HEK293 (cell line): ENCODE measurements around the gene MGAT1.

Experiments
- CTCF ChIA-PET: fragments of 350-600 bp; formaldehyde crosslinking; extraction: SDS; loops from one replicate; lab custom pipeline; 2021; ENCODE audit warnings: antibody characterized with exemption; lab: Yijun Ruan, JAX
- POLR2A ChIA-PET: fragments of 300-600 bp; formaldehyde crosslinking; extraction: SDS; loops from one replicate; lab custom pipeline; 2020; ENCODE audit warnings: antibody characterized with exemption, inconsistent platforms; lab: Yijun Ruan, JAX
- H3K27ac ChIP-seq: fragments of 200-500 bp; sonication (Bioruptor generic); 2 replicates; pipeline ENCODE4 v1.5.1; 2014; ENCODE audit warnings: low read depth, low read length, control low read depth, inconsistent platforms; ENCODE audit errors: extremely low read depth
- H3K36me3 ChIP-seq, 2 experiments: fragments of 200-500 bp in 1 of 2; sonication (Bioruptor generic) in 1 of 2; 1 replicate in 1 of 2; 2 replicates in 1 of 2; pipeline ENCODE4 v1.5.1; 2014 to 2017; ENCODE audit warnings: inconsistent platforms in 2 of 2, low read length in 2 of 2; ENCODE audit not compliant: control insufficient read depth in 2 of 2, insufficient read depth in 1 of 2
- H3K4me1 ChIP-seq: fragments of 200-500 bp; sonication (Bioruptor generic); 2 replicates; pipeline ENCODE4 v1.5.1; 2014; ENCODE audit warnings: mild to moderate bottlenecking, low read length, inconsistent platforms; ENCODE audit not compliant: control insufficient read depth, insufficient read depth
- H3K4me3 ChIP-seq: 2 replicates; pipeline ENCODE4 v1.5.1; 2011; ENCODE audit warnings: low read depth, mild to moderate bottlenecking, control low read depth, low read length, moderate library complexity
- H3K9me3 ChIP-seq: fragments of 200-500 bp; sonication (Bioruptor generic); 2 replicates; pipeline ENCODE4 v1.5.1; 2014; ENCODE audit warnings: low read depth, low read length, inconsistent platforms; ENCODE audit not compliant: control insufficient read depth, insufficient read depth
- ATF2 ChIP-seq: fragments of 450-650 bp; formaldehyde crosslinking; IDR thresholded peaks from 2 replicates; pipeline ENCODE4 v1.5.1; 2016; ENCODE audit warnings: missing biosample characterization, missing genetic modification characterization, low read depth
- BCL11A ChIP-seq: fragments of 450-650 bp; formaldehyde crosslinking; IDR thresholded peaks from 2 replicates; pipeline ENCODE4 v1.5.1; 2016; ENCODE audit warnings: low read depth, missing biosample characterization, missing genetic modification characterization
- GFI1B ChIP-seq: fragments of 450-650 bp; formaldehyde crosslinking; IDR thresholded peaks from 2 replicates; pipeline ENCODE4 v1.5.1; 2016; ENCODE audit warnings: missing biosample characterization, missing genetic modification characterization
- GLI4 ChIP-seq: fragments of 450-650 bp; formaldehyde crosslinking; IDR thresholded peaks from 2 replicates; pipeline ENCODE4 v1.5.1; 2016; ENCODE audit warnings: missing biosample characterization, missing genetic modification characterization
- KLF8 ChIP-seq: fragments of 450-650 bp; formaldehyde crosslinking; IDR thresholded peaks from 2 replicates; pipeline ENCODE4 v1.5.1; 2016; ENCODE audit warnings: missing biosample characterization, missing genetic modification characterization
- MZF1 ChIP-seq: fragments of 450-650 bp; formaldehyde crosslinking; IDR thresholded peaks from 2 replicates; pipeline ENCODE4 v1.5.1; 2017; ENCODE audit warnings: missing biosample characterization, missing genetic modification characterization, borderline replicate concordance
- PRDM6 ChIP-seq: fragments of 450-650 bp; formaldehyde crosslinking; IDR thresholded peaks from 2 replicates; pipeline ENCODE4 v1.5.1; 2017; ENCODE audit warnings: missing biosample characterization, missing genetic modification characterization
- SCRT2 ChIP-seq: fragments of 450-650 bp; formaldehyde crosslinking; IDR thresholded peaks from 2 replicates; pipeline ENCODE4 v1.5.1; 2016; ENCODE audit warnings: missing biosample characterization, missing genetic modification characterization
- ZBTB48 ChIP-seq: fragments of 450-650 bp; formaldehyde crosslinking; IDR thresholded peaks from 2 replicates; pipeline ENCODE4 v1.5.1; 2016; ENCODE audit warnings: missing biosample characterization, missing genetic modification characterization
- ZIC2 ChIP-seq: fragments of 450-650 bp; formaldehyde crosslinking; IDR thresholded peaks from 2 replicates; pipeline ENCODE4 v1.5.1; 2016; ENCODE audit warnings: missing biosample characterization, missing genetic modification characterization
- ZNF10 ChIP-seq: fragments of 450-650 bp; formaldehyde crosslinking; IDR thresholded peaks from 2 replicates; pipeline ENCODE4 v1.5.1; 2017; ENCODE audit warnings: missing biosample characterization, missing genetic modification characterization
- ZNF121 ChIP-seq: fragments of 450-650 bp; formaldehyde crosslinking; IDR thresholded peaks from 2 replicates; pipeline ENCODE4 v1.5.1; 2016; ENCODE audit warnings: missing biosample characterization, missing genetic modification characterization
- ZNF169 ChIP-seq: fragments of 450-650 bp; formaldehyde crosslinking; IDR thresholded peaks from 2 replicates; pipeline ENCODE4 v1.5.1; 2016; ENCODE audit warnings: missing biosample characterization, missing genetic modification characterization
- ZNF26 ChIP-seq: fragments of 450-650 bp; formaldehyde crosslinking; IDR thresholded peaks from 2 replicates; pipeline ENCODE4 v1.5.1; 2016; ENCODE audit warnings: missing biosample characterization, missing genetic modification characterization
- ZNF266 ChIP-seq: fragments of 450-650 bp; formaldehyde crosslinking; IDR thresholded peaks from 2 replicates; pipeline ENCODE4 v1.5.1; 2016; ENCODE audit warnings: missing biosample characterization, missing genetic modification characterization, low read depth
- ZNF311 ChIP-seq: fragments of 450-650 bp; formaldehyde crosslinking; IDR thresholded peaks from 2 replicates; pipeline ENCODE4 v1.5.1; 2017; ENCODE audit warnings: missing biosample characterization, missing genetic modification characterization, borderline replicate concordance
- ZNF324 ChIP-seq: fragments of 450-650 bp; formaldehyde crosslinking; IDR thresholded peaks from 2 replicates; pipeline ENCODE4 v1.5.1; 2016; ENCODE audit warnings: missing biosample characterization, missing genetic modification characterization
- ZNF366 ChIP-seq: fragments of 450-650 bp; formaldehyde crosslinking; conservative IDR thresholded peaks from 2 replicates; pipeline ENCODE4 v1.5.1; 2016; ENCODE audit warnings: missing biosample characterization, missing genetic modification characterization
- ZNF398 ChIP-seq: fragments of 450-650 bp; formaldehyde crosslinking; IDR thresholded peaks from 2 replicates; pipeline ENCODE4 v1.5.1; 2017; ENCODE audit warnings: missing biosample characterization, missing genetic modification characterization
- ZNF404 ChIP-seq: fragments of 450-650 bp; formaldehyde crosslinking; IDR thresholded peaks from 2 replicates; pipeline ENCODE4 v1.5.1; 2017; ENCODE audit warnings: missing biosample characterization, missing genetic modification characterization
- ZNF514 ChIP-seq: fragments of 450-650 bp; formaldehyde crosslinking; IDR thresholded peaks from 2 replicates; pipeline ENCODE4 v1.5.1; 2016; ENCODE audit warnings: missing biosample characterization, missing genetic modification characterization
- ZNF600 ChIP-seq: fragments of 450-650 bp; formaldehyde crosslinking; IDR thresholded peaks from 2 replicates; pipeline ENCODE4 v1.5.1; 2016; ENCODE audit warnings: missing biosample characterization, missing genetic modification characterization
- ZNF621 ChIP-seq: fragments of 450-650 bp; formaldehyde crosslinking; IDR thresholded peaks from 2 replicates; pipeline ENCODE4 v1.5.1; 2017; ENCODE audit warnings: missing biosample characterization, missing genetic modification characterization
- ZNF624 ChIP-seq: fragments of 450-650 bp; formaldehyde crosslinking; IDR thresholded peaks from 2 replicates; pipeline ENCODE4 v1.5.1; 2017; ENCODE audit warnings: missing biosample characterization, missing genetic modification characterization
- ZNF658 ChIP-seq: fragments of 450-650 bp; formaldehyde crosslinking; IDR thresholded peaks from 2 replicates; pipeline ENCODE4; 2016; ENCODE audit warnings: missing biosample characterization, missing genetic modification characterization
- ZNF704 ChIP-seq: fragments of 450-650 bp; formaldehyde crosslinking; IDR thresholded peaks from 2 replicates; pipeline ENCODE4 v1.5.1; 2016; ENCODE audit warnings: missing biosample characterization, missing genetic modification characterization
- ZNF843 ChIP-seq: fragments of 450-650 bp; formaldehyde crosslinking; IDR thresholded peaks from 2 replicates; pipeline ENCODE4 v1.5.1; 2016; ENCODE audit warnings: missing biosample characterization, missing genetic modification characterization
- ZSCAN16 ChIP-seq: fragments of 450-650 bp; formaldehyde crosslinking; IDR thresholded peaks from 2 replicates; pipeline ENCODE4 v1.5.1; 2016; ENCODE audit warnings: missing biosample characterization, missing genetic modification characterization

MGAT1 gene

GRCh38 chr5:180799194-180799593 is 3.4 kb downstream of the MGAT1 start (continued):
- TF ChIP-seq ZNF26 (no peak), ZNF404 (tag by site-specific recombination) (no peak), ZNF621 (tag by site-specific recombination) (no peak), ZNF624 (tag by site-specific recombination) (no peak)

GRCh38 chr5:180798193-180798592 is 4.4 kb downstream of the MGAT1 start:
- TF ChIP-seq KLF8 (tag by site-specific recombination), result no peak
- no peak for TF ChIP-seq GLI4
- TF ChIP-seq SCRT2 (tag by site-specific recombination), result no peak
- TF ChIP-seq PRDM6 (tag by site-specific recombination), result no peak
- no peak for TF ChIP-seq ZNF10
- no peak for TF ChIP-seq ZNF843 (tag by site-specific recombination)
- no peak for TF ChIP-seq ZNF121 (tag by site-specific recombination)
- no peak for TF ChIP-seq BCL11A (tag by site-specific recombination)
- TF ChIP-seq ZBTB48 (tag by site-specific recombination), result no peak
- no peak for TF ChIP-seq ZNF398 (tag by site-specific recombination)
- no peak for TF ChIP-seq ZNF266 (tag by site-specific recombination)
- no peak for TF ChIP-seq MZF1 (tag by site-specific recombination)
- no peak for TF ChIP-seq ZNF311 (tag by site-specific recombination)
- TF ChIP-seq ZNF366 (tag by site-specific recombination), result no peak
- TF ChIP-seq ZNF324 (tag by site-specific recombination), result no peak
- POLR2A ChIA-PET, result no interaction called here

GRCh38 chr5:180797256-180798192 is 5.1 kb downstream of the MGAT1 start:
- CTCF ChIA-PET, result no interaction called here
- H3K4me1 ChIP-seq, result peaks cover 9% of the 10 kb centered on the region
- H3K36me3 ChIP-seq, result peaks cover 0 to 34% of the 10 kb centered on the region in 2 experiments
- no peak overlapping the region for H3K27ac ChIP-seq
- H3K9me3 ChIP-seq, result no peaks in the 10 kb centered on the region
- H3K4me3 ChIP-seq, result no peak overlapping the region
- POLR2A ChIA-PET, result no interaction called here
- no peak for TF ChIP-seq ZNF169 (tag by site-specific recombination)
- no peak for TF ChIP-seq ZNF621 (tag by site-specific recombination)
- TF ChIP-seq ZIC2 (tag by site-specific recombination), result no peak
- no peak for TF ChIP-seq ZNF658 (tag by site-specific recombination)
- TF ChIP-seq ZNF600 (tag by site-specific recombination), result no peak
- no peak for TF ChIP-seq ATF2
- no peak for TF ChIP-seq ZNF514 (tag by site-specific recombination)
- TF ChIP-seq ZNF704, result no peak
- TF ChIP-seq GFI1B, result no peak
- no peak for TF ChIP-seq ZSCAN16 (tag by site-specific recombination)

More at GRCh38 chr5:180798193-180798592, 4.4 kb downstream of the MGAT1 start:
- Histone ChIP-seq H3K36me3 (peaks cover 0 to 28% of the 10 kb centered on the region in 2 experiments), H3K27ac (no peak overlapping the region), H3K4me3 (no peak overlapping the region), H3K9me3 (no peaks in the 10 kb centered on the region), H3K4me1 (peaks cover 12% of the 10 kb centered on the region)
- CTCF ChIA-PET, result no interaction called here
